Measurements from ENCODE around the gene CYP24A1.

The CYP24A1 gene

GRCh38 chr20:54197621-54198604, 24.1 kb upstream of the CYP24A1 start:
- H3K4me3 Mint-ChIP-seq: no peak overlapping the region
- H3K27ac Mint-ChIP-seq: no peak overlapping the region
- H3K36me3 Mint-ChIP-seq: no peaks in the 10 kb centered on the region
- no peak for DNase-seq
- peaks cover 19% of the 10 kb centered on the region for H3K27me3 Mint-ChIP-seq
- no peaks in the 10 kb centered on the region for H3K9me3 Mint-ChIP-seq
- CTCF ChIA-PET: interaction anchor here (1.1 to 5.4 kb wide), 4 partner anchors 10 to 102 kb away, joined by 3 to 74 read pairs (median 16); partner anchors contain the start of gene PFDN4
- no peaks in the 10 kb centered on the region for H3K4me1 Mint-ChIP-seq

GRCh38 chr20:54195483-54196472, 22.0 kb upstream of the CYP24A1 start:
- Mint-ChIP-seq H3K9me3 (no peaks in the 10 kb centered on the region), H3K4me1 (no peaks in the 10 kb centered on the region), H3K4me3 (no peak overlapping the region), H3K27me3 (peaks cover 12% of the 10 kb centered on the region), H3K36me3 (no peaks in the 10 kb centered on the region), H3K27ac (no peak overlapping the region)
- DNase-seq: no peak
- CTCF ChIA-PET: interaction anchor here (1.0 to 1.7 kb wide), 2 partner anchors 92 to 99 kb away, joined by 6 to 7 read pairs; no protein-coding TSS in a partner anchor

GRCh38 chr20:54194724-54195438, 21.1 kb upstream of the CYP24A1 start:
- Mint-ChIP-seq H3K27ac (no peak overlapping the region), H3K4me1 (no peaks in the 10 kb centered on the region), H3K9me3 (no peaks in the 10 kb centered on the region), H3K4me3 (no peak overlapping the region), H3K36me3 (no peaks in the 10 kb centered on the region), H3K27me3 (peaks cover 12% of the 10 kb centered on the region)
- CTCF ChIA-PET: interaction anchor here (1.7 kb wide), 1 partner anchor 98 kb away, joined by 6 read pairs; no protein-coding TSS in a partner anchor
- no peak for DNase-seq

- Mint-ChIP-seq H3K4me1 (no peaks in the 10 kb centered on the region), H3K36me3 (no peaks in the 10 kb centered on the region), H3K9me3 (no peaks in the 10 kb centered on the region), H3K4me3 (no peak overlapping the region), H3K27me3 (peaks cover 12% of the 10 kb centered on the region), H3K27ac (no peak overlapping the region)
- DNase-seq: no peak
- CTCF ChIA-PET: interaction anchor here (0.9 kb wide), 1 partner anchor 14 kb away, joined by 3 read pairs; the partner anchor contains the start of gene PFDN4
Observed at GRCh38 chr20:54193817-54194216, 20.0 kb upstream of the CYP24A1 start.

GRCh38 chr20:54190217-54190616, 16.4 kb upstream of the CYP24A1 start:
- Mint-ChIP-seq H3K4me3 (no peak overlapping the region), H3K36me3 (no peaks in the 10 kb centered on the region), H3K27ac (no peak overlapping the region), H3K27me3 (peaks cover under 1% of the 10 kb centered on the region), H3K9me3 (no peaks in the 10 kb centered on the region), H3K4me1 (no peaks in the 10 kb centered on the region)
- DNase-seq: no peak
- CTCF ChIA-PET: no interaction called here

- no peak overlapping the region for H3K4me3 Mint-ChIP-seq
- peaks cover 5% of the 10 kb centered on the region for H3K27me3 Mint-ChIP-seq
- H3K27ac Mint-ChIP-seq: no peak overlapping the region
- H3K4me1 Mint-ChIP-seq: no peaks in the 10 kb centered on the region
- no peaks in the 10 kb centered on the region for H3K36me3 Mint-ChIP-seq
- H3K9me3 Mint-ChIP-seq: no peaks in the 10 kb centered on the region
- CTCF ChIA-PET: no interaction called here
- no peak for DNase-seq
Observed at GRCh38 chr20:54189630-54190029, 15.8 kb upstream of the CYP24A1 start.

GRCh38 chr20:54188132-54188849, 14.5 kb upstream of the CYP24A1 start:
- no peak overlapping the region for H3K4me3 Mint-ChIP-seq
- no peak overlapping the region for H3K27ac Mint-ChIP-seq
- no peaks in the 10 kb centered on the region for H3K4me1 Mint-ChIP-seq
- H3K9me3 Mint-ChIP-seq: no peaks in the 10 kb centered on the region
- no peaks in the 10 kb centered on the region for H3K36me3 Mint-ChIP-seq
- CTCF ChIA-PET: interaction anchor here (0.7 kb wide), 1 partner anchor 255 kb away, joined by 3 read pairs; no protein-coding TSS in a partner anchor
- DNase-seq: no peak
- peaks cover 5% of the 10 kb centered on the region for H3K27me3 Mint-ChIP-seq

- Mint-ChIP-seq H3K4me3 (no peak overlapping the region), H3K4me1 (no peaks in the 10 kb centered on the region), H3K27me3 (peaks cover 10% of the 10 kb centered on the region), H3K36me3 (no peaks in the 10 kb centered on the region), H3K27ac (no peak overlapping the region), H3K9me3 (no peaks in the 10 kb centered on the region)
- CTCF ChIA-PET: no interaction called here
- DNase-seq: no peak
Observed at GRCh38 chr20:54184904-54185626, 11.3 kb upstream of the CYP24A1 start.

GRCh38 chr20:54184071-54184470, 10.3 kb upstream of the CYP24A1 start:
- peaks cover 10% of the 10 kb centered on the region for H3K27me3 Mint-ChIP-seq
- H3K36me3 Mint-ChIP-seq: no peaks in the 10 kb centered on the region
- no peaks in the 10 kb centered on the region for H3K9me3 Mint-ChIP-seq
- no peak overlapping the region for H3K27ac Mint-ChIP-seq
- no peak overlapping the region for H3K4me3 Mint-ChIP-seq
- CTCF ChIA-PET: no interaction called here
- no peak for DNase-seq
- no peaks in the 10 kb centered on the region for H3K4me1 Mint-ChIP-seq

GRCh38 chr20:54180931-54181330, 7.1 kb upstream of the CYP24A1 start:
- CTCF ChIA-PET: interaction anchor here (1.8 kb wide), 1 partner anchor 77 kb away, joined by 5 read pairs; no protein-coding TSS in a partner anchor
- H3K27ac Mint-ChIP-seq: no peak overlapping the region
- H3K9me3 Mint-ChIP-seq: no peaks in the 10 kb centered on the region
- no peak for DNase-seq
- H3K4me3 Mint-ChIP-seq: no peak overlapping the region
- H3K27me3 Mint-ChIP-seq: peaks cover 33% of the 10 kb centered on the region
- H3K36me3 Mint-ChIP-seq: no peaks in the 10 kb centered on the region
- H3K4me1 Mint-ChIP-seq: no peaks in the 10 kb centered on the region

- Mint-ChIP-seq H3K27ac (no peak overlapping the region), H3K4me3 (no peak overlapping the region), H3K27me3 (peaks cover 39% of the 10 kb centered on the region), H3K4me1 (peaks cover under 1% of the 10 kb centered on the region), H3K36me3 (no peaks in the 10 kb centered on the region), H3K9me3 (no peaks in the 10 kb centered on the region)
- no peak for DNase-seq
- CTCF ChIA-PET: interaction anchor here (0.6 to 1.8 kb wide), 2 partner anchors 76 to 659 kb away, joined by 3 to 5 read pairs; no protein-coding TSS in a partner anchor
Observed at GRCh38 chr20:54179946-54180345, 6.2 kb upstream of the CYP24A1 start.

GRCh38 chr20:54178256-54178655, 4.5 kb upstream of the CYP24A1 start:
- no peaks in the 10 kb centered on the region for H3K36me3 Mint-ChIP-seq
- DNase-seq: no peak
- H3K4me1 Mint-ChIP-seq: peaks cover 14% of the 10 kb centered on the region
- no peak overlapping the region for H3K4me3 Mint-ChIP-seq
- H3K9me3 Mint-ChIP-seq: no peaks in the 10 kb centered on the region
- peaks cover 52% of the 10 kb centered on the region for H3K27me3 Mint-ChIP-seq
- H3K27ac Mint-ChIP-seq: no peak overlapping the region
- CTCF ChIA-PET: interaction anchor here (1.2 kb wide), 1 partner anchor 75 kb away, joined by 3 read pairs; no protein-coding TSS in a partner anchor

All from activated naive CD4-positive, alpha-beta T cell treated with anti-CD3 and anti-CD28 coated beads, Interleukin-2, amount 10 ng/mL, durations not matched to agents 7 days and 5 days (primary cell).